ENCODE results near the gene NXPE3. TPM values are rescaled to one million over a fixed set of nuclear protein-coding genes. Genes with fewer than 3 reads are reported as not detected.
"Not testable (repeated sequence)": the region's sequence is repeated elsewhere in the genome, so short reads cannot be mapped to it uniquely, and the experiment has no call there.

The NXPE3 gene
- total RNA-seq, 1 experiment from 2014 or later = 15.9 TPM

DNA sequence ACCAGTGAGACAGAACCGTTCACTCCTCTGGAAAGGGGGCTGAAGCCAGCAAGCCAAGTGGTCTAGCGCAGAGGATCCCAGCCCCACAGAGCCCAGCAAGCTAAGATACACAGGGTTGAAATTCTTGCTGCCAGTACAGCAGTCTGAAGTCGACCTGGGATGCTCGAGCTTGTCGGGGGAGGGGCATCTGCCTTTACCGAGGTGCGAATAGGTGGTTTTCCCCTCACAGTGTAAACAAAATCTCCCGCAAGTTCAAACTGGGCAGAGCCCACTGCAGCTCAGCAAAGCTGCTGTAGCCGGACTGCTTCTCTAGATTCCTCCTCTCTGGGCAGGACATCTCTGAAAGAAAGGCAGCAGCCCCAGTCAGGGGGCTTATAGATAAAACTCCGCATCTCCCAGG lies 43.2 kb upstream of the NXPE3 start:
- Histone ChIP-seq H4K8ac (replicated peaks; ENCODE audit: insufficient read length, low read depth, low read length) (no peak overlapping the region), H3K9ac (ENCODE audit: extremely low read depth, insufficient read length, low read length) (no peak overlapping the region), H2BK5ac (ENCODE audit: insufficient read length, low read length) (no peak overlapping the region), H3K4ac (ENCODE audit: low read depth, low read length) (no peak overlapping the region), H3K18ac (ENCODE audit: insufficient read length, low read depth, low read length) (no peak overlapping the region), H2BK120ac (ENCODE audit: low read depth, low read length, poor library complexity, severe bottlenecking) (no peak overlapping the region), H3K9me3 (ENCODE audit: control insufficient read depth, low read depth, low read length) (no peaks in the 10 kb centered on the region), H3K23me2 (ENCODE audit: insufficient read length, low read depth, low read length, poor library complexity, severe bottlenecking) (no peaks in the 10 kb centered on the region), H2BK20ac (ENCODE audit: low read depth, low read length, poor library complexity, severe bottlenecking) (no peak overlapping the region), H3K56ac (ENCODE audit: insufficient read length, low read depth, low read length) (no peak overlapping the region), H3T11ph (ENCODE audit: low read length) (no peak overlapping the region), H3K14ac (ENCODE audit: insufficient read depth, low read length) (no peak overlapping the region), H3K79me2 (ENCODE audit: insufficient read depth, low read length) (no peaks in the 10 kb centered on the region), H3K27ac (ENCODE audit: insufficient read length, low read depth, low read length) (no peak overlapping the region), H3K27me3 (ENCODE audit: insufficient read depth, low read length) (no peaks in the 10 kb centered on the region), H2AFZ (ENCODE audit: low read length) (no peak overlapping the region), H2BK15ac (ENCODE audit: low read depth, low read length) (no peak overlapping the region), H4K20me1 (ENCODE audit: control insufficient read depth, insufficient read depth, insufficient read length) (no peaks in the 10 kb centered on the region), H2AK5ac (ENCODE audit: insufficient read length, low read length) (no peak overlapping the region), H4K5ac (ENCODE audit: insufficient read length, low read depth, low read length) (no peak overlapping the region), H3K4me2 (ENCODE audit: insufficient read depth, insufficient read length, low read length) (no peak overlapping the region), H3K23ac (ENCODE audit: insufficient read length, low read depth, low read length) (no peak overlapping the region), H3K4me1 (ENCODE audit: insufficient read depth, low read length) (no peaks in the 10 kb centered on the region), H3K79me1 (ENCODE audit: insufficient read depth, low read depth, low read length, poor library complexity, severe bottlenecking) (no peaks in the 10 kb centered on the region), H2BK12ac (ENCODE audit: insufficient read length, low read depth, low read length) (no peak overlapping the region), H4K91ac (ENCODE audit: insufficient read length, low read depth, low read length) (no peak overlapping the region)
- Mint-ChIP-seq H3K4me1 (no peaks in the 10 kb centered on the region), H3K9me3 (peaks cover 36 to 47% of the 10 kb centered on the region in 2 experiments), H3K27ac (no peak overlapping the region), H3K4me3 (no peak overlapping the region), H3K27me3 (ENCODE audit: low read depth) (no peaks in the 10 kb centered on the region), H3K36me3 (ENCODE audit: insufficient read depth in 1 of 3, low read depth in 3 of 3) (peaks cover 68 to 89% (median 87%) of the 10 kb centered on the region in 3 experiments)
- DNase-seq = no peak
- no CpG with 5 or more reads among the region's 10 CpGs for WGBS (ENCODE audit: extremely low coverage, insufficient read length, low lambda C conversion rate)
- TF ChIP-seq, protein P1, sequence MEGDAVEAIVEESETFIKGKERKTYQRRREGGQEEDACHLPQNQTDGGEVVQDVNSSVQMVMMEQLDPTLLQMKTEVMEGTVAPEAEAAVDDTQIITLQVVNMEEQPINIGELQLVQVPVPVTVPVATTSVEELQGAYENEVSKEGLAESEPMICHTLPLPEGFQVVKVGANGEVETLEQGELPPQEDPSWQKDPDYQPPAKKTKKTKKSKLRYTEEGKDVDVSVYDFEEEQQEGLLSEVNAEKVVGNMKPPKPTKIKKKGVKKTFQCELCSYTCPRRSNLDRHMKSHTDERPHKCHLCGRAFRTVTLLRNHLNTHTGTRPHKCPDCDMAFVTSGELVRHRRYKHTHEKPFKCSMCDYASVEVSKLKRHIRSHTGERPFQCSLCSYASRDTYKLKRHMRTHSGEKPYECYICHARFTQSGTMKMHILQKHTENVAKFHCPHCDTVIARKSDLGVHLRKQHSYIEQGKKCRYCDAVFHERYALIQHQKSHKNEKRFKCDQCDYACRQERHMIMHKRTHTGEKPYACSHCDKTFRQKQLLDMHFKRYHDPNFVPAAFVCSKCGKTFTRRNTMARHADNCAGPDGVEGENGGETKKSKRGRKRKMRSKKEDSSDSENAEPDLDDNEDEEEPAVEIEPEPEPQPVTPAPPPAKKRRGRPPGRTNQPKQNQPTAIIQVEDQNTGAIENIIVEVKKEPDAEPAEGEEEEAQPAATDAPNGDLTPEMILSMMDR (conservative IDR thresholded peaks at IDR 0.05) = no peak

DNA sequence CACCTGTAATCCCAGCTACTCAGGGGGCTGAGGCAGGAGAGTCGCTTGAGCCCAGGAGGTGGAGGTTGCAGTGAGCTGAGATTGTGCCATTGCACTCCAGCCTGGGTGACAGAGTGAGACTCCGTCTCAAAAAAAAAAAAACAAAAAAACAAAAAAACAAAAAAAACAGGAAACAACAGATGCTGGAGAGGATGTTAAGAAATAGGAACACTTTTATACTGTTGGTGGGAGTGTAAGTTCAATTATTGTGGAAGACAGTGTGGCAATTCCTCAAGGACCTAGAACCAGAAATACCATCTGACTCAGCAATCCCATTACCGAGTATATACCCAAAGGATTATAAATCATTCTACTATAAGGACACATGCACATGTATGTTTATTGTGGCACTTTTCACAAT lies 37.1 kb upstream of the NXPE3 start:
- not testable (repeated sequence) for H3K27ac ChIP-seq (ENCODE audit: insufficient read length, low read depth, low read length); H3K4me2 ChIP-seq (ENCODE audit: insufficient read depth, insufficient read length, low read length); H3T11ph ChIP-seq (ENCODE audit: low read length); H3K23ac ChIP-seq (ENCODE audit: insufficient read length, low read depth, low read length); H2BK120ac ChIP-seq (ENCODE audit: low read depth, low read length, poor library complexity, severe bottlenecking); H3K79me2 ChIP-seq (ENCODE audit: insufficient read depth, low read length); H3K23me2 ChIP-seq (ENCODE audit: insufficient read length, low read depth, low read length, poor library complexity, severe bottlenecking); H3K79me1 ChIP-seq (ENCODE audit: insufficient read depth, low read depth, low read length, poor library complexity, severe bottlenecking); DNase-seq; H3K4me1 Mint-ChIP-seq; H3K9me3 ChIP-seq (ENCODE audit: control insufficient read depth, low read depth, low read length); H3K4me1 ChIP-seq (ENCODE audit: insufficient read depth, low read length); H4K8ac ChIP-seq (replicated peaks; ENCODE audit: insufficient read length, low read depth, low read length); H3K4ac ChIP-seq (ENCODE audit: low read depth, low read length); H2AK5ac ChIP-seq (ENCODE audit: insufficient read length, low read length); H3K27me3 Mint-ChIP-seq (ENCODE audit: low read depth); H3K18ac ChIP-seq (ENCODE audit: insufficient read length, low read depth, low read length); H3K4me3 Mint-ChIP-seq; H2AFZ ChIP-seq (ENCODE audit: low read length); H2BK20ac ChIP-seq (ENCODE audit: low read depth, low read length, poor library complexity, severe bottlenecking); H3K56ac ChIP-seq (ENCODE audit: insufficient read length, low read depth, low read length); H3K14ac ChIP-seq (ENCODE audit: insufficient read depth, low read length); H4K5ac ChIP-seq (ENCODE audit: insufficient read length, low read depth, low read length); H2BK15ac ChIP-seq (ENCODE audit: low read depth, low read length); H4K20me1 ChIP-seq (ENCODE audit: control insufficient read depth, insufficient read depth, insufficient read length); H3K9ac ChIP-seq (ENCODE audit: extremely low read depth, insufficient read length, low read length); H2BK12ac ChIP-seq (ENCODE audit: insufficient read length, low read depth, low read length); H3K27me3 ChIP-seq (ENCODE audit: insufficient read depth, low read length); H3K27ac Mint-ChIP-seq; H2BK5ac ChIP-seq (ENCODE audit: insufficient read length, low read length); H4K91ac ChIP-seq (ENCODE audit: insufficient read length, low read depth, low read length)
- Mint-ChIP-seq H3K36me3 (ENCODE audit: insufficient read depth in 1 of 3, low read depth in 3 of 3) (peaks cover 44 to 58% (median 58%) of the 10 kb centered on the region in 3 experiments), H3K9me3 (peaks cover 35 to 40% of the 10 kb centered on the region in 2 experiments)
- WGBS (ENCODE audit: extremely low coverage, insufficient read length, low lambda C conversion rate) = no CpG with 5 or more reads among the region's 3 CpGs
